IMR-90 (cell line): ENCODE data around the gene XPO4. TPM values are rescaled to one million over a fixed set of nuclear protein-coding genes. Genes with fewer than 3 reads are reported as not detected.
"Not testable (repeated sequence)": the region's sequence is repeated elsewhere in the genome, so short reads cannot be mapped to it uniquely, and the experiment has no call there.

Source experiments
- ATAC-seq: fragments of 200-7000 bp; cut with Tn5 transposase; 2 replicates; pipeline ENCODE4 v1.9.1; 2020; ENCODE audit warnings: low read depth, mild to moderate bottlenecking, moderate library complexity
- BruUV-seq: library from RNA; stranded (reverse); fragments of 400-500 nt; replicated peaks from 2 replicates; lab custom pipeline; 2021; lab: Mats Ljungman, UMichigan
- CTCF ChIA-PET: fragments of 300-600 bp; formaldehyde crosslinking; extraction: SDS; loops from one replicate; lab custom pipeline; 2021; ENCODE audit warnings: antibody characterized with exemption; lab: Yijun Ruan, JAX
- POLR2A ChIA-PET: fragments of 300-600 bp; sonication (Branson Sonifier 250); formaldehyde crosslinking; loops from one replicate; lab custom pipeline; 2022; ENCODE audit warnings: antibody characterized with exemption; ENCODE audit not compliant: unreplicated experiment; lab: Charles Lee
- DNase-seq: peaks from one replicate; pipeline ENCODE4 v3.0.0; 2013
- H2AFZ ChIP-seq: replicated peaks from 2 replicates; pipeline ENCODE3; 2013; ENCODE audit warnings: low read length, mild to moderate bottlenecking; ENCODE audit not compliant: poor library complexity
- H2AK5ac ChIP-seq: 2 replicates; pipeline ENCODE4 v1.6.1; 2013; ENCODE audit warnings: low read depth, low read length, inconsistent platforms
- H2AK9ac ChIP-seq: replicated peaks from 2 replicates; pipeline ENCODE3; 2013; ENCODE audit warnings: mild to moderate bottlenecking, low read depth, low read length, moderate library complexity; ENCODE audit not compliant: poor library complexity
- H2BK120ac ChIP-seq: 2 replicates; pipeline ENCODE4 v1.6.1; 2013; ENCODE audit warnings: low read depth, low read length, inconsistent platforms
- H2BK15ac ChIP-seq: 3 replicates; pipeline ENCODE4 v1.6.1; 2013; ENCODE audit warnings: low read depth, low read length, inconsistent platforms
- H2BK20ac ChIP-seq: 2 replicates; pipeline ENCODE4 v1.6.1; 2013; ENCODE audit warnings: low read depth, mild to moderate bottlenecking, inconsistent platforms, low read length, moderate library complexity
- H2BK5ac ChIP-seq: 2 replicates; pipeline ENCODE4 v1.6.1; 2013; ENCODE audit warnings: mild to moderate bottlenecking, low read depth, low read length, inconsistent platforms; ENCODE audit not compliant: poor library complexity, severe bottlenecking
- H3K14ac ChIP-seq: replicated peaks from 2 replicates; pipeline ENCODE4 v1.6.1; 2013; ENCODE audit warnings: low read depth, low read length, inconsistent platforms
- H3K18ac ChIP-seq: 2 replicates; pipeline ENCODE4 v1.6.1; 2013; ENCODE audit warnings: low read depth, low read length, control low read depth
- H3K23ac ChIP-seq: 2 replicates; pipeline ENCODE4 v1.6.1; 2013; ENCODE audit warnings: low read depth, low read length, inconsistent platforms
- H3K27ac ChIP-seq: 2 replicates; pipeline ENCODE4 v1.5.1; 2013; ENCODE audit warnings: mild to moderate bottlenecking, control low read depth, low read length; ENCODE audit not compliant: insufficient read depth
- H3K27me3 ChIP-seq: 2 replicates; pipeline ENCODE4 v1.6.1; 2013; ENCODE audit warnings: low read length; ENCODE audit not compliant: control insufficient read depth, insufficient read depth
- H3K36me3 ChIP-seq: 2 replicates; pipeline ENCODE4 v1.6.1; 2013; ENCODE audit warnings: low read length, mixed read lengths; ENCODE audit not compliant: control insufficient read depth, insufficient read depth
- H3K4ac ChIP-seq: 2 replicates; pipeline ENCODE4 v1.6.1; 2013; ENCODE audit warnings: low read depth, low read length, inconsistent platforms
- H3K4me1 ChIP-seq: 2 replicates; pipeline ENCODE4 v1.6.1; 2013; ENCODE audit warnings: low read length, mixed read lengths; ENCODE audit not compliant: control insufficient read depth, insufficient read depth
- H3K4me2 ChIP-seq: 2 replicates; pipeline ENCODE4 v1.6.1; 2013; ENCODE audit warnings: low read depth, mild to moderate bottlenecking, control low read depth, low read length, moderate library complexity
- H3K4me3 ChIP-seq: 2 replicates; pipeline ENCODE4 v1.5.1; 2013; ENCODE audit warnings: low read depth, mild to moderate bottlenecking, control low read depth, low read length, moderate library complexity; ENCODE audit not compliant: insufficient read depth
- H3K56ac ChIP-seq: 2 replicates; pipeline ENCODE4 v1.6.1; 2013; ENCODE audit warnings: low read length, inconsistent platforms; ENCODE audit not compliant: insufficient read depth; ENCODE audit errors: extremely low read depth
- H3K79me1 ChIP-seq, 2 experiments: 2 replicates each; pipeline ENCODE4 v1.6.1; 2013; ENCODE audit warnings: low read length in 2 of 2, inconsistent platforms in 1 of 2, low read depth in 1 of 2
- H3K9ac ChIP-seq: 2 replicates; pipeline ENCODE4 v1.6.1; 2013; ENCODE audit warnings: low read depth, low read length, control low read depth
- H3K9me1 ChIP-seq: 2 replicates; pipeline ENCODE4 v1.6.1; 2013; ENCODE audit warnings: low read length, inconsistent platforms; ENCODE audit not compliant: insufficient read depth
- H3K9me3 ChIP-seq: 2 replicates; pipeline ENCODE4 v1.6.1; 2013; ENCODE audit warnings: low read length; ENCODE audit not compliant: control insufficient read depth, insufficient read depth
- H4K20me1 ChIP-seq: 2 replicates; pipeline ENCODE4 v1.6.1; 2013; ENCODE audit warnings: low read length, inconsistent platforms; ENCODE audit not compliant: insufficient read depth
- H4K5ac ChIP-seq: 2 replicates; pipeline ENCODE4 v1.6.1; 2013; ENCODE audit warnings: mild to moderate bottlenecking, low read depth, low read length, control low read depth
- H4K8ac ChIP-seq, 2 experiments: 2 replicates each; pipeline ENCODE4 v1.6.1; 2013; ENCODE audit warnings: low read depth in 2 of 2, low read length in 2 of 2, control low read depth in 1 of 2, inconsistent platforms in 1 of 2
- H4K91ac ChIP-seq: 2 replicates; pipeline ENCODE4 v1.6.1; 2013; ENCODE audit warnings: low read depth, low read length, inconsistent platforms; ENCODE audit not compliant: insufficient read depth
- WGBS, 2 experiments: methylation state at CpG; one replicate each; pipeline versions ENCODE4 v1.1.5 to v1.1.7; 2013; ENCODE audit warnings: missing lambda C conversion rate in 2 of 2; ENCODE audit not compliant: insufficient read length in 1 of 2; ENCODE audit errors: extremely low coverage in 2 of 2; 5-methylcytosine and 5-hydroxymethylcytosine counted together
- dilution Hi-C: fragments of 300-500 bp; cut with HindIII; formaldehyde crosslinking; loops from one replicate; pipeline ENCODE4 v1.14.3; 2018; ENCODE audit warnings: low sequenced_read_pairs; ENCODE audit not compliant: unreplicated experiment
- in situ Hi-C: fragments of 300-500 bp; cut with MboI; formaldehyde crosslinking; loops from 3 replicates; pipeline ENCODE4 v1.14.3; 2019; ENCODE audit warnings: low sequenced_read_pairs, inconsistent platforms, mixed read lengths
- intact Hi-C: fragments of 100-400 bp; cut with micrococcal nuclease; formaldehyde crosslinking; loops from 2 replicates; pipeline ENCODE4 v1.10.0; 2022
- polyA plus RNA-seq, 3 experiments: library from polyadenylated mRNA; depleted of rRNA; stranded (reverse); fragments of >200 nt; gene quantifications; 2 replicates each; pipeline ENCODE4 v1.2.3, GENCODE V29; 2012; ENCODE audit warnings: low replicate concordance in 1 of 3
- total RNA-seq: library from RNA; depleted of rRNA; stranded (reverse); fragments of >200 nt; gene quantifications from 2 replicates; pipeline ENCODE4 v1.2.3, GENCODE V29; 2012

The XPO4 gene
- total and polyA plus RNA-seq, 2 of the 4 experiments (the other 2 are of a cell fraction), result 5.0 to 21.1 TPM

- H3K23ac ChIP-seq, H3K4me2 ChIP-seq, H2BK5ac ChIP-seq, H4K91ac ChIP-seq, H2BK120ac ChIP-seq, H4K8ac ChIP-seq, H3K9me3 ChIP-seq, DNase-seq, H3K79me1 ChIP-seq, H3K36me3 ChIP-seq, H3K4me1 ChIP-seq, H2AK9ac ChIP-seq, H2AFZ ChIP-seq, H3K18ac ChIP-seq, H3K27ac ChIP-seq, intact Hi-C loops, BruUV-seq, H3K14ac ChIP-seq, H3K9ac ChIP-seq, H3K27me3 ChIP-seq, dilution Hi-C loops, ATAC-seq, H4K5ac ChIP-seq, H2AK5ac ChIP-seq, H3K4ac ChIP-seq, H3K4me3 ChIP-seq, H2BK20ac ChIP-seq, CTCF ChIA-PET, in situ Hi-C loops, POLR2A ChIA-PET, H2BK15ac ChIP-seq, H3K56ac ChIP-seq, H4K20me1 ChIP-seq, H3K9me1 ChIP-seq: not testable (repeated sequence)
- WGBS, 2 experiments, result no CpG with 5 or more reads among the region's 6 CpGs
Observed at GRCh38 chr13:20915676-20916075, 13.1 kb upstream of the XPO4 start.
